Activated CD4-positive, alpha-beta T cell treated with anti-CD3 and anti-CD28 coated beads for 24 hours (primary cell): ENCODE data around the gene TMPO.
"Not testable (repeated sequence)": the region's sequence is repeated elsewhere in the genome, so short reads cannot be mapped to it uniquely, and the experiment has no call there.

ENCODE experiments used
- DNase-seq, 2 donors: peaks; one replicate each; pipeline ENCODE4 v3.0.0-alpha.2; 2020; ENCODE audit warnings: low read depth in 2 of 2

Gene TMPO

GRCh38 chr12:98511806-98512205, 3.6 kb upstream of the TMPO start:
- not testable (repeated sequence) for DNase-seq

GRCh38 chr12:98513379-98514322, 1.7 kb upstream of the TMPO start:
- DNase-seq: no peak

DNA sequence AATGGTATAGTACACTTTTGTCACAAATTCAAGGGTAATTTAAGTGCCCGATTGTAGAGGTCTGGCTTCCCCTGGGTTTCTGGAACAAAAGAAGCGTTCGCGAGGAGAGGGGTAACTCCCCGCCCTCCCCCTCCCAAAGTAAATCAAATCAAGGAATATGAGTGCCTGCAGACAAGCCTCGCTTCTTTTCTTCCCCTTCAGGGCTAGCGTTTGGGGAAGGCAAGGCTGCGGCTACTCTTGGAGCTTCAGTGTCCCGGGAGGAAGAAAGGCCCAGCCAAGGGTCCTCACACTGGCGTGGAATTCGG, 456 bp upstream of the TMPO start:
- DNase-seq: no peak

DNA sequence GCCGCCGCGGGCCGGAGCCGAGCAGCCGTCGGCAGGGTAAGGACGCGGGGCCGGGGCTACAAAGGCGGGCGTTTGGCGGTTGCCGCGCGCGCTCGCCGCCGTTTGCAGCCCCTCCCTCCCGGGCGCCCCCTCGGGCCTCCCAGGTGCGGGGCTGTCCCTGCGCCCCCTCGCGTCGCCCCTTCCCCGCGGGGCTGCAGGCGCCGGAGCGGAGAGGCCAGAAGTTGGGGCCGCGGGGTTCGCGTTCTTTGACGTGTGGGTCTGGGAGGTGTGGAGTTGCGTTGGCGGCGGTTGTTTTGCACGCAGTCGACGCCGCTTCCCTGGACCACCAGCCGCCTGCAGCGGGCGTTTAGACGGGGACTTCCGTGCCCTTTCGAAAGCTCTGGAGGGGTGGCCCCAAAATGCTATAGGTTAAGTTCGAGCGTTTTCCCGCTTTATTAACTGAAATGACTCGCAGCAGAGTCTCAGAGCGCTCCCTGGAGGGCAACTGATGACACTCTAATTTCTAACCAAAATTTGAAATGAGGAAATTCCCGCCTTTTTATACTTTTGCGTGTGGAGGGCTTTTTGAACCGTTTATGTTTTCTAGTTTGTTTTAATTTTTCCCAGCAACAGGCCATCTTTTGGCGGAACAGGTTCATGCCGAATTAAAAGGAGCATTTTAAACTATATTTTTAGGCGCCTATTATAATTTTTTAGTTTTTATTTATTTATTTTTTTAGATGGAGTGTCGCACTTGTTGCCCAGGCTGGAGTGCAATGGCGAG, 902 bp downstream of the TMPO start:
- DNase-seq: peak; percentile 75 to 77

- no peak for DNase-seq
Observed at GRCh38 chr12:98519257-98519907, 4.0 kb downstream of the TMPO start.

DNA sequence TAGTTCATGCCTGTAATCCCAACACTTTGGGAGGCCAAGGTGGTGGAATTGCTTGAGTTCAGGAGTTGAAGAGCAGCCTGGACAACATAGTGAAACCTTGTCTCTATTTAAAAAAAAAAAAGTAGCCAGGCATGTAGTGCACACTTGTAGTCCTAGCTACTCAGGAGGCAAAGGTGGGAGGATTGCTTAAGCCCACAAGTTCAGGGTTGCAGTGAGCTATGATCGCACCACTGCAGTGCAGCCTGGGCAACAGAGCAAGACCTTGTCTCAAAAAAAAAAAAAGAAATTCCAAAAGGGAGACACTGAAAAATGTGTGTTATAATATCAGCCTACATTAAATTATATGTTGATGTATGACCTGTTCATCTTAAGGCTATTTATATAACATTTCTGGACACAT, 14.7 kb downstream of the TMPO start:
- DNase-seq: no peak

- no peak for DNase-seq
Observed at GRCh38 chr12:98532687-98533304, 17.4 kb downstream of the TMPO start.

- DNase-seq: no peak
Observed at GRCh38 chr12:98533723-98534251, 18.4 kb downstream of the TMPO start.

DNA sequence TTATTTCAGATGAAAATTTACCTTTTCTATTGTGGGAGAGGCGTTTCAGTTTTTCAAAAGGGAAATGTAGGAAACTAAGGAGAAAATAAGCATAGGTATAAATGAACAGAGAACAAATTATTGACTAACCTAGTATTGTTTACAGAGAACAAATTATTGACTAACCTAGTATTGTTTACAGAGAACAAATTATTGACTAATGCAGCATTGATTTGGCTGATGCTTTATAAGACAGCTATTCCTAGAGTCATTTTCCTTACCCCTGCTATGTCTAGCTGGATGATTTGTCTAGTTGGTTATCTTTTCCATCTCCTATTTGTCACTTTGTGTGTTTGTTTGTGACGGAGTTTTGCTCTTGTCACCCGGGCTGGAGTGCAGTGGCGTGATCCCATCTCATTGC, 22.6 kb downstream of the TMPO start:
- DNase-seq: no peak

GRCh38 chr12:98543701-98544100, 28.3 kb downstream of the TMPO start:
- no peak for DNase-seq

- no peak for DNase-seq
Observed at GRCh38 chr12:98544751-98545150, 29.4 kb downstream of the TMPO start.

DNA sequence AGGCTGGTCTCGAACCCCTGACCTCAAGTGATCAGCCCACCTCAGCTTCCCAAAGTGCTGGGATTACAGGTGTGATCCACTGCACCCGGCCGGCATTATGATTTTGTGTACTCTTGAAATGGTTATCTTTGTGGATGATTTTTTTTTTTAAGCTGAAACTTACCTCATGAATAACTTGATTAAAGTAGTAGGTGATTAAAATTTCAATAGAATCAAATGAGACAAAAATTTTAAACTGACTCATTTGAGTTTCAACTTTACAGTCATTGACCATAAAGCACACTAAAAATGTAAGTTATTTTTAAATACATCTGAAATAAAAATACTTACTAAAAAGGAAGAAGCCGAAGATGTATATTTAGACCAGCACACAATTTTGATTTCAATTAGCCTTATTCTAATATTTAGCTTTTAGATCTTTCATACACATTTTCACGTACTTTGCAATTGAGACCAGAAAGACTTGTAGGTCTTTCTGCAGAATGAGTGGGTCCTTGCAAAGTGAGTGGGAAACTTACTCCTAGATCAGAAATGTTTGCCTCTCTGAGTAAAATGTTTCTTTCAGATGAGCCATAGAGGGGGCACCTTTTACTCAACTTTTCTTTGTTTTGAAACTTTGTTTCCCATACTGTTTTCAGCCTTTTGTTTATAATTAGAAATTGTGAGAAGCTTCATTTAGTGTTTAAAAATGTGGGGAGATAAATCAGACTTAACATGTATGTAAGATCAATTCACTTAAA, 34.2 kb downstream of the TMPO start:
- no peak for DNase-seq

GRCh38 chr12:98551787-98552186, 36.4 kb downstream of the TMPO start:
- DNase-seq: no peak

- DNase-seq: not testable (repeated sequence)
Observed at GRCh38 chr12:98558097-98558496, 42.7 kb downstream of the TMPO start.

- DNase-seq: no peak
Observed at GRCh38 chr12:98559666-98560065, 44.3 kb downstream of the TMPO start.

- no peak for DNase-seq
Observed at GRCh38 chr12:98561846-98562245, 46.5 kb downstream of the TMPO start.

GRCh38 chr12:98572010-98572409, 56.6 kb downstream of the TMPO start:
- no peak for DNase-seq

- DNase-seq: no peak
Observed at GRCh38 chr12:98574110-98574509, 58.7 kb downstream of the TMPO start.

DNA sequence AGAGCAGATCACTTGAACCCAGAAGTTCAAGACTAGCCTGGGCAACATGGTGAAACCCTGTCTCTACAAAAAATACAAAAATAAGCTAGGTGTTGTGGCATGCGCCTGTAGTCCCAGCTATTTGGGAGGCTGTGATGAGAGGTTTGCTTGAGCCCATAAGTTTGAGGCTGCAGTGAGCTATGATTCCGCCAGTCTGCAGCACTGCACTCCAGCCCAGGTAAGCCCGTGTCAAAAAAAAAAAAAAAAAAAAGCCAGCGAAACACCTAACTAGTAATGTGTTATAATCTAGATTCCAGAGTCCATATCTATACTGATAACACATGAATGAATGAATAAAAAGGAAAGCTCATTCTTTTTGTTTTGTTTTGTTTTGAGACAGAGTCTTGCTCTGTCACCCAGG, 59.6 kb downstream of the TMPO start:
- DNase-seq: no peak

DNA sequence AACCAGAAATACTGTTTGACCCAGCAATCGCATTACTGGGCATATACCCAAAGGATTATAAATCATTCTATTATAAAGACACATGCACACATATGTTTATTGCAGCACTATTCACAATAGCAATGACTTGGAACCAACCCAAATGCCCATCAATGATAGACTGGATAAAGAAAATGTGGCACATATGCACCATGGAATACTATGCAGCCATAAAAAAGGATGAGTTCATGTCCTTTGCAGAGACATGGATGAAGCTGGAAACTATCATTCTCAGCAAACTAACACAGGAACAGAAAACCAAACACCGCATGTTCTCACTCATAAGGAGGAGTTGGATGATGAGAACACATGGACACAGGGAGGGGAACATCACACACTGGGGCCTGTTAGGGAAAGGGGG, 61.4 kb downstream of the TMPO start:
- not testable (repeated sequence) for DNase-seq

DNA sequence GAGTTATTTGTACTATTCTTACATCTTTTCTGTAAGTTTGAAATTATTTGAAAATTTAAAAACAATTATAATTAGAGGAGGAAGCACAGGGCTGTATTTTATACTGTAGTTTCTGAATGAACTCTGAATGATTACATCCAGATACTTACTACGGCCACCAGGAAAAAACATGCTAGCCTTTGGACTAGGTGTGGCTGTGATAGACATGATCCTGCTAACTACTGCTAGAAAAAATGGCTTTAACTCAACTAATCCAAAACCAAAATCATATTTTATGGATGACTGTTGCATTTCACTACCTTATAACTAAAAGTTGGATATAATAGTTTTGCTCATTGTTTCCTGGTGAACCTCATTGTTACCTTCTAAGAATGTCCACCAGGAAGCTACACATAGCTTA, 63.0 kb downstream of the TMPO start:
- no peak for DNase-seq
